Psoas muscle (tissue), 8 donors: Measurements from ENCODE around the gene ACER2. TPM values are rescaled to one million over a fixed set of nuclear protein-coding genes. Genes with fewer than 3 reads are reported as not detected.

ENCODE experiments used
- ATAC-seq, 4 donors: fragments of 200-7000 bp; cut with Tn5 transposase; one replicate each; pipeline ENCODE4 v1.9.1; 2020; ENCODE audit warnings: moderate library complexity in 3 of 4, mild to moderate bottlenecking in 2 of 4
- DNase-seq, 2 donors: peaks; one replicate each; pipeline ENCODE4 v3.0.0-alpha.2; 2020
- H3K27ac ChIP-seq: fragments of 200-600 bp; one replicate; pipeline ENCODE4 v1.8.0; 2022
- H3K27me3 ChIP-seq, 3 donors: fragments of 200-600 bp in 1 of 3; one replicate each; pipeline versions ENCODE4 v1.6.1 to v1.8.0; 2013 to 2022; ENCODE audit warnings: low read length in 2 of 3, mild to moderate bottlenecking in 2 of 3, moderate library complexity in 1 of 3; ENCODE audit not compliant: insufficient read depth in 3 of 3
- H3K36me3 ChIP-seq, 2 donors: fragments of 200-600 bp in 1 of 2; one replicate each; pipeline versions ENCODE4 v1.6.1 to v1.8.0; 2013 to 2022; ENCODE audit warnings: low read depth in 1 of 2, mild to moderate bottlenecking in 1 of 2, moderate library complexity in 1 of 2; ENCODE audit not compliant: insufficient read depth in 1 of 2
- H3K4me1 ChIP-seq: fragments of 200-600 bp; one replicate; pipeline ENCODE4 v1.8.0; 2022
- H3K4me3 ChIP-seq: fragments of 200-600 bp; one replicate; pipeline ENCODE4 v1.8.0; 2022; ENCODE audit warnings: mild to moderate bottlenecking
- H3K9me3 ChIP-seq: fragments of 200-600 bp; one replicate; pipeline ENCODE4 v1.8.0; 2022
- CTCF ChIP-seq: fragments of 200-600 bp; IDR thresholded peaks from one replicate; pipeline ENCODE4 v1.8.0; 2022; ENCODE audit warnings: antibody characterized with exemption
- WGBS, 3 donors: extraction: QIAGEN DNeasy Blood & Tissue Kit; methylation state at CpG; one replicate each; pipeline versions ENCODE4 v1.1.6 to v1.1.7; 2013; 5-methylcytosine and 5-hydroxymethylcytosine counted together
- intact Hi-C, 2 donors: fragments of 100-400 bp; cut with DNase I; formaldehyde crosslinking; loops; one replicate each; pipeline versions ENCODE4 v1.11.0 to v1.14.2; 2022
- polyA plus RNA-seq, 3 donors: library from polyadenylated mRNA; stranded (reverse); fragments of 200-250 nt; gene quantifications; one replicate each; pipeline ENCODE4 v1.2.3, GENCODE V29; 2013
- total RNA-seq, 4 donors: library from RNA; stranded (reverse); fragmentation: NEBNext Ultra II Directional in 2 of 4; extraction: Animal tissue kit (Norgen Biotek cat#: 25700) in 2 of 4; gene quantifications; one replicate each; pipeline versions ENCODE4 v1.2.1 to v1.2.4, GENCODE V29; 2021 to 2023
- donor health status: healthy with polysubstance abuse.
- donor health status: DM: no; HTN: no; CAD: no; lungs with moderate emphysema.
- donor health status: Bipolar disorder and iron deficiency.
- donor health status: healthy.
- donor health status: DM: yes; HTN: yes; CAD: no.
- donor health status: DM: no; HTN: no; CAD: no.
- donor health status: DM: no; HTN: no; CAD: no.
- donor health status: DM: yes; HTN: yes; CAD: no.

The ACER2 gene
- total and polyA plus RNA-seq, 7 donors, result 0.37 to 2.4 (median 1.4) TPM

DNA sequence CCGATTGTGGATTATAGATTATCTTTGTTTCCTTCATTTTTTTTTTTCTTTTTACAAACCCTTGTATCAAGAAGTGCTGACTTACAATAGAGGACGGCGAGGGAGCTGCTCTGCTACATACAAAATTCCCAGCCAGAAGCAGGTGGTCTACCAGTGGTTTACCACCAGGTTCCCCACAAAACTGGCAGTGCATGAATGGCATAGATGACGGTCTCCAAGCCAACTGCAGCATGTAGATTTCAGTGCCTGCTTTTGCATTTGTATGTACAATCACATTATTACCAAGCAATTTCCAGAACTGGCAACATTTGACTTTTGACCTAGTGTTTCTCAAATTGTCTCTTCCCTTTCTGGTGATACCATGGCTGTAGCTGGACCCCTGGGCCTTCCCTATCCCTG, 84.0 kb downstream of the ACER2 start:
- Histone ChIP-seq H3K27ac (no peak overlapping the region), H3K9me3 (no peaks in the 10 kb centered on the region), H3K4me1 (no peaks in the 10 kb centered on the region), H3K36me3 (no peaks in the 10 kb centered on the region), H3K4me3 (peak overlapping the region; percentile 51), H3K27me3 (no peaks in the 10 kb centered on the region)
- WGBS, 3 donors, result 57 to 70% (median 57%) methylated on average over 4 of the region's 4 CpGs
- DNase-seq (no peak), ATAC-seq (no peak)
- intact Hi-C loops, result loop anchor here in 1 of 2 donors (10.0 kb wide), 1 partner anchor 152 kb away; no protein-coding TSS in a partner anchor
- no peak for TF ChIP-seq CTCF

DNA sequence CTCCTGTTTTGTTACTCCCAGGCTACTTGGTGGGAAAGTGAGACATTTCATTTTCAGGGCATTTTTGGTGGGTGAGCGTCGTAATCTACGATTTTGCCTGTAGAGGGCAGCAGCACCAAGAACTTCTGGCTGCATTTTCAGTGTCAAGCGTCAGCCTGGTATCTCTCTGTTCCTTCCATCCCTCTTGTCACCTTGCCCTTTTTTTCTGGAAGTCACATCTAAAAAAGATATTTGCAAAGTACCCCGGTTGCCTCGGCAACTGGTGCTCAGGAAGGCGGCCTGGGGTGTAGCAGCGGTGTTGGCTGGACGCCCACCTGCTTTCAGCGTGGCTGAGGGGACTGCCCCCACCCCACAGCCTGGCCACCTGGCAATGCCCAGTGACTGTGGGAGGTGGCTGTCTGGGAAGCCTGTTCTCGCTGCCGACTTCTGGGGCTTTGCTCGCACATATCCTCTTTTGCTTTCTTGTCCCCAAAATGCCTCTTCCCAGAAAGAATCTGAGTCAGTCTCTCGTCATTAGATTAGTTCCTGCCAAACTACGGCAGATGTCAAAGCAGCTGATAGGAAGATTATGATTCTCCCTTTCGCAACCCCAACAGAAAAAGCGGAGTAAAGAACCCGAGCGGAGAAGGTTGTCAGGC, 84.5 kb downstream of the ACER2 start:
- H3K27ac ChIP-seq, result peak overlapping the region; percentile 32
- H3K27me3 ChIP-seq, result no peaks in the 10 kb centered on the region
- intact Hi-C loops, result loop anchor here in 1 of 2 donors (10.0 kb wide), 1 partner anchor 152 kb away; no protein-coding TSS in a partner anchor
- DNase-seq (peak; percentile 76 to 77), ATAC-seq (peak; percentile 57 to 84 (median 76))
- no peaks in the 10 kb centered on the region for H3K4me1 ChIP-seq
- H3K9me3 ChIP-seq, result no peaks in the 10 kb centered on the region
- 4 to 9% (median 6%) methylated on average over 19 of the region's 19 CpGs for WGBS, 3 donors
- peak overlapping the region; percentile 51 for H3K4me3 ChIP-seq
- no peaks in the 10 kb centered on the region for H3K36me3 ChIP-seq
- TF ChIP-seq CTCF, result peak; percentile 60

GRCh38 chr9:19493876-19494275, 85.1 kb downstream of the ACER2 start:
- Histone ChIP-seq H3K36me3 (no peaks in the 10 kb centered on the region), H3K4me3 (peak overlapping the region; percentile 51), H3K4me1 (no peaks in the 10 kb centered on the region), H3K9me3 (no peaks in the 10 kb centered on the region), H3K27me3 (no peaks in the 10 kb centered on the region), H3K27ac (no peak overlapping the region)
- intact Hi-C loops, result loop anchor here in 1 of 2 donors (10.0 kb wide), 1 partner anchor 151 kb away; no protein-coding TSS in a partner anchor
- no peak for TF ChIP-seq CTCF
- peak in 1 of 4 donors; percentile 11 for ATAC-seq
- no peak for DNase-seq
- 23 to 41% (median 29%) methylated on average over 2 of the region's 2 CpGs for WGBS, 3 donors

GRCh38 chr9:19495186-19496028, 86.6 kb downstream of the ACER2 start:
- ATAC-seq, result no peak
- intact Hi-C loops, result loop anchor here in 1 of 2 donors (10.0 kb wide), 1 partner anchor 149 kb away; no protein-coding TSS in a partner anchor
- H3K27ac ChIP-seq, result no peak overlapping the region

More at GRCh38 chr9:19495186-19496028, 86.6 kb downstream of the ACER2 start:
- 73 to 89% (median 75%) methylated on average over 9 of the region's 9 CpGs for WGBS, 3 donors
- no peaks in the 10 kb centered on the region for H3K9me3 ChIP-seq
- no peak overlapping the region for H3K4me3 ChIP-seq
- no peaks in the 10 kb centered on the region for H3K4me1 ChIP-seq
- no peaks in the 10 kb centered on the region for H3K27me3 ChIP-seq
- DNase-seq, result no peak
- no peak for TF ChIP-seq CTCF
- no peaks in the 10 kb centered on the region for H3K36me3 ChIP-seq
